GM12892 (cell line): ENCODE data around the gene PPM1M.

Source experiments
- DNase-seq: peaks from one replicate; pipeline ENCODE4 v3.0.0; 2011; ENCODE audit not compliant: insufficient read length
- FAIRE-seq: peaks from 2 replicates; lab custom pipeline; 2011; peaks lifted over from hg19 to GRCh38; lab: Jason Lieb, UNC
- POLR2A ChIP-seq: IDR thresholded peaks from 2 replicates; pipeline ENCODE4 v1.6.1; 2011; ENCODE audit warnings: low read depth, low read length, control low read depth
- POLR2AphosphoS5 ChIP-seq: IDR thresholded peaks from 2 replicates; pipeline ENCODE4 v1.6.1; 2011; ENCODE audit warnings: low read depth, low read length, control low read depth
- TAF1 ChIP-seq: IDR thresholded peaks from 2 replicates; pipeline ENCODE4 v1.6.1; 2011; ENCODE audit warnings: low read depth, mild to moderate bottlenecking, control low read depth, low read length, borderline replicate concordance

PPM1M gene

GRCh38 chr3:52218454-52218853, 27.1 kb upstream of the PPM1M start:
- DNase-seq (no peak), FAIRE-seq (no peak)
- TF ChIP-seq POLR2AphosphoS5 (no peak), TAF1 (no peak), POLR2A (no peak)

GRCh38 chr3:52218937-52219650, 26.5 kb upstream of the PPM1M start:
- FAIRE-seq = no peak
- TF ChIP-seq POLR2A (no peak), POLR2AphosphoS5 (no peak), TAF1 (no peak)
- DNase-seq = no peak

- DNase-seq (peak; percentile 82), FAIRE-seq (peak; percentile 98)
- TF ChIP-seq POLR2AphosphoS5 (no peak), POLR2A (no peak), TAF1 (no peak)
These were observed 25.1 kb upstream of the PPM1M start for GRCh38 chr3:52220380-52221026.

- no peak for TF ChIP-seq TAF1
- TF ChIP-seq POLR2A = no peak
- no peak for TF ChIP-seq POLR2AphosphoS5
- FAIRE-seq = no peak
- DNase-seq = no peak
These were observed 24.4 kb upstream of the PPM1M start for GRCh38 chr3:52221141-52221562.

- DNase-seq (no peak), FAIRE-seq (no peak)
- TF ChIP-seq POLR2AphosphoS5 (no peak), POLR2A (no peak), TAF1 (no peak)
These were observed 23.8 kb upstream of the PPM1M start for GRCh38 chr3:52221563-52222318.

DNA sequence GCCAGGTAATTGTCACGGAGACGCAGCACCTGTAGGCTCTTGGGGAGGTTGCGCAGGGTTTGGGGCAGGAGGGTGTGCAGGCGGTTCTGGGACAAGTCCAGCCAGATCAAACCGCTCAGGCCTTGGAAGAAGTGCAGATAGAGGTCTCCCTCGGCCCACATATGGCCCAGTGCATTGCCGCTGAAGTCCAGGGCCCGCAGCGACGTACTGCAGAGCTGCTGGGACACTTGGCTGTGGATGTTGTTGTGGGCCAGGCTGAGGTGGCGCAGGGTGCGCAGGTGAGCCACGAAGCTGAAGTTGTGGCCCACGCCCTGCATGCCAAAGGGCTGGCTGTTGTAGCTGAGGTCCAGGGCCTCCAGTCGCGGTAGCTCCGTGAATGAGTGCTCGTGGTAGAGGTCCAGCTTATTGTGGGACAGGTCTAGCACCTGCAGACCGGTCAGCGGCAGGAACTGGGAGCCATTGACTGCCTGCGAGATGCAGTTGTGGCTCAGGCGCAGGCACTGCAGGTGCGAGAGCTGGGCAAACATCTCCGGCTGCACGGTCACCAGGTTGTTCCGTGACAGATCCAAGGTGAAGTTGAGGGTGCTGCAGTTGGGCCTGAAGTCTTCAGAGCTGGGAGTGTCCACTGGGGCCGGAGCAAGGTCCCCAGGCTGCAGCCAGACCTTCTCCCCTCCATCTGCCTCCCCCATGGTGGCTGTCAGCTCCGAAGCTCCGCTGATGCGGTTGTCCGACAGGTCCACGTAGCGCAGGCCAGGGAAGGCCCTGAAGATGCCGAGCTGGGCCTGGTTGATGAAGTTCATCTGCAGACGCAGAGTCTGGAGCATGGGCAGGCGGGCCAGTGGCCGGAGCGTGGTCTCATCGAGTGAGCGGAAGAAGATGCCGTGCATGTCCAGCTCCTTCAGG, 23.0 kb upstream of the PPM1M start:
- FAIRE-seq (no peak), DNase-seq (no peak)
- TF ChIP-seq POLR2A (no peak), POLR2AphosphoS5 (no peak), TAF1 (no peak)

DNA sequence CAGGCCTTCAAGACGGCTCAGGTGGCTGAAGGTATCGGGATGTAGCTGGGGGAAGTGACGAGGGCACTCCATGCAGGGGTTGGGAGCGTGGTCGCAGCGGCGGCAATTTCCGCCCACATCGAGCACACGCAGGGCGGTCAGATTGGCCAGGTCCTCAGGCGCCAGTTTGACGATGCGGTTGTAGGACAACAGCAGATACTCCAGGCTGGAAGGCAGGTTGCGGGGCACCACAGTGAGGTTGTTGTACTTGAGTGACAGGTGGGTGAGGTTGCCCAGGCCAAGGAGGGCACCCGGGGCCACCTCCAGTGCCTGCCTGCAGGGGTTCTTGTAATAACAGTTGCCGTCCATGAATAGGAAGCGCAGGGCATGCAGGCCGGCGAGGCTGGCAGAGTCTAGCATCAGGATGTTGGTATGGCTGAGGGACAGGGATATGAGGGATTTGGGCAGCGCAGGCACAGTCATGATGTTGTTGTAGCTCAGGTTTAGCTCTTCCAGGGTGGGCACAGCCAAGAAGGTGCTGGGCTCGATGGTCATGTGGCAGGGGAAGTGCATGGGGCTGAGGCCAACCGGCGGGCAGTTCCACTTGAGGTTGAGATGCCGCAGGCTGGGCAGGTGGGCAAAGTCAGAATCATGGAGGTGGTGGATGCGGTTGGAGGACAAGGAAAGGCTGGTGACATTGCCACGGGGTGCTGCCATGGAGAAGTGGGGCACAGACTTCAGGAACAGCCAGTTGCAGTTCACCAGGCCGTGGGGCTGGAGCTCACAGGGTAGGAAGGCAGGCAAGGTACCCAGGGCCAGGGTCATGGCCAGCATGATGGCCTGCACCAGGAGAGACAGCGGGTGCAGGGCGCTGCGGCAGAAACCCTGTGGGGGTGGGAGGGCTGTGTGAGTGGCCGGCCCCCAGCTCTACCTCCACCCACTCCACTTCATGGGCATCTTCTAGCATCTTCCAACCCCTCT, 21.8 kb upstream of the PPM1M start:
- no peak for DNase-seq
- no peak for FAIRE-seq
- no peak for TF ChIP-seq TAF1
- TF ChIP-seq POLR2AphosphoS5 = no peak
- TF ChIP-seq POLR2A = no peak

- TF ChIP-seq POLR2A (peak; percentile 65), POLR2AphosphoS5 (peak; percentile 67; the same call in 1 of the 2 replicates), TAF1 (peak; percentile 47; the same call in 1 of the 2 replicates)
- FAIRE-seq = peak; percentile 98
- DNase-seq = peak; percentile 69
These were observed 19.9 kb upstream of the PPM1M start, which contains the start of gene TLR9 for GRCh38 chr3:52225452-52226228. Gene TLR9, minus strand, starts transcription at chr3:52225645. Its CDS starts 116 bp downstream, at chr3:52225529.

GRCh38 chr3:52226229-52226817, 19.2 kb upstream of the PPM1M start:
- DNase-seq = no peak
- TF ChIP-seq POLR2A (no peak), POLR2AphosphoS5 (no peak), TAF1 (no peak)

More at GRCh38 chr3:52226229-52226817, 19.2 kb upstream of the PPM1M start:
- peak; percentile 77 for FAIRE-seq
